Measurements from ENCODE around the gene RAVER2. TPM values are rescaled to one million over a fixed set of nuclear protein-coding genes. Genes with fewer than 3 reads are reported as not detected.

RAVER2 gene
- total and polyA plus RNA-seq, 2 experiments from 2014 or later = 7.8 to 24.6 TPM

GRCh38 chr1:64790832-64791487 lies 46.1 kb downstream of the RAVER2 start:
- no peak overlapping the region for H2AFZ ChIP-seq
- peaks cover 56% of the 10 kb centered on the region for H3K36me3 Mint-ChIP-seq (ENCODE audit: low read depth)

GRCh38 chr1:64798872-64799271 lies 54.0 kb downstream of the RAVER2 start:
- no peaks in the 10 kb centered on the region for H3K27me3 ChIP-seq (ENCODE audit: insufficient read depth)
- H3K4me2 ChIP-seq = no peak overlapping the region
- peaks cover 11% of the 10 kb centered on the region for H3K4me1 Mint-ChIP-seq
- H3K9me2 ChIP-seq (ENCODE audit: insufficient read depth) = 0 out of 2 replicates have a peak, but pooled peaks cover 4% of the 10 kb centered on the region
- H3F3A ChIP-seq (replicated peaks; ENCODE audit: low read depth) = no peaks in the 10 kb centered on the region
- peaks cover 8% of the 10 kb centered on the region; the same call in 1 of the 2 replicates for H3K4me1 ChIP-seq (ENCODE audit: insufficient read depth)
- H3K36me3 ChIP-seq (ENCODE audit: insufficient read depth) = no peaks in the 10 kb centered on the region
- H3K27ac Mint-ChIP-seq = no peak overlapping the region
- H4K20me1 ChIP-seq (replicated peaks; ENCODE audit: insufficient read depth) = no peaks in the 10 kb centered on the region; the same call in 1 of the 2 replicates
- H3K27me3 Mint-ChIP-seq (ENCODE audit: insufficient read depth, low read depth, poor library complexity) = no peaks in the 10 kb centered on the region
- H3K79me2 ChIP-seq (replicated peaks; ENCODE audit: insufficient read depth) = no peaks in the 10 kb centered on the region
- no peak overlapping the region for H3K4me3 ChIP-seq
- H3K9me3 Mint-ChIP-seq = no peaks in the 10 kb centered on the region; the same call in 2 of the 3 replicates
- no peak overlapping the region for H3K4me3 Mint-ChIP-seq
- H3K27ac ChIP-seq (ENCODE audit: low read depth) = no peak overlapping the region
- no peak for DNase-seq (ENCODE audit: low spot score)
- H3K36me3 Mint-ChIP-seq (ENCODE audit: low read depth) = peaks cover 1% of the 10 kb centered on the region; the same call in 2 of the 3 replicates
- no peak for ATAC-seq
- H2AFZ ChIP-seq = no peak overlapping the region
- TF ChIP-seq, protein P1, sequence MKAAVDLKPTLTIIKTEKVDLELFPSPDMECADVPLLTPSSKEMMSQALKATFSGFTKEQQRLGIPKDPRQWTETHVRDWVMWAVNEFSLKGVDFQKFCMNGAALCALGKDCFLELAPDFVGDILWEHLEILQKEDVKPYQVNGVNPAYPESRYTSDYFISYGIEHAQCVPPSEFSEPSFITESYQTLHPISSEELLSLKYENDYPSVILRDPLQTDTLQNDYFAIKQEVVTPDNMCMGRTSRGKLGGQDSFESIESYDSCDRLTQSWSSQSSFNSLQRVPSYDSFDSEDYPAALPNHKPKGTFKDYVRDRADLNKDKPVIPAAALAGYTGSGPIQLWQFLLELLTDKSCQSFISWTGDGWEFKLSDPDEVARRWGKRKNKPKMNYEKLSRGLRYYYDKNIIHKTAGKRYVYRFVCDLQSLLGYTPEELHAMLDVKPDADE (IDR thresholded peaks at IDR 0.05) = no peak
- TF ChIP-seq JUNB (IDR thresholded peaks at IDR 0.05; ENCODE audit: unreplicated experiment) = no peak
- TF ChIP-seq, protein P2, sequence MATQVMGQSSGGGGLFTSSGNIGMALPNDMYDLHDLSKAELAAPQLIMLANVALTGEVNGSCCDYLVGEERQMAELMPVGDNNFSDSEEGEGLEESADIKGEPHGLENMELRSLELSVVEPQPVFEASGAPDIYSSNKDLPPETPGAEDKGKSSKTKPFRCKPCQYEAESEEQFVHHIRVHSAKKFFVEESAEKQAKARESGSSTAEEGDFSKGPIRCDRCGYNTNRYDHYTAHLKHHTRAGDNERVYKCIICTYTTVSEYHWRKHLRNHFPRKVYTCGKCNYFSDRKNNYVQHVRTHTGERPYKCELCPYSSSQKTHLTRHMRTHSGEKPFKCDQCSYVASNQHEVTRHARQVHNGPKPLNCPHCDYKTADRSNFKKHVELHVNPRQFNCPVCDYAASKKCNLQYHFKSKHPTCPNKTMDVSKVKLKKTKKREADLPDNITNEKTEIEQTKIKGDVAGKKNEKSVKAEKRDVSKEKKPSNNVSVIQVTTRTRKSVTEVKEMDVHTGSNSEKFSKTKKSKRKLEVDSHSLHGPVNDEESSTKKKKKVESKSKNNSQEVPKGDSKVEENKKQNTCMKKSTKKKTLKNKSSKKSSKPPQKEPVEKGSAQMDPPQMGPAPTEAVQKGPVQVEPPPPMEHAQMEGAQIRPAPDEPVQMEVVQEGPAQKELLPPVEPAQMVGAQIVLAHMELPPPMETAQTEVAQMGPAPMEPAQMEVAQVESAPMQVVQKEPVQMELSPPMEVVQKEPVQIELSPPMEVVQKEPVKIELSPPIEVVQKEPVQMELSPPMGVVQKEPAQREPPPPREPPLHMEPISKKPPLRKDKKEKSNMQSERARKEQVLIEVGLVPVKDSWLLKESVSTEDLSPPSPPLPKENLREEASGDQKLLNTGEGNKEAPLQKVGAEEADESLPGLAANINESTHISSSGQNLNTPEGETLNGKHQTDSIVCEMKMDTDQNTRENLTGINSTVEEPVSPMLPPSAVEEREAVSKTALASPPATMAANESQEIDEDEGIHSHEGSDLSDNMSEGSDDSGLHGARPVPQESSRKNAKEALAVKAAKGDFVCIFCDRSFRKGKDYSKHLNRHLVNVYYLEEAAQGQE (IDR thresholded peaks at IDR 0.05; ENCODE audit: unreplicated experiment) = no peak
- TF ChIP-seq ZNF331 (CRISPR knock-in tag; IDR thresholded peaks at IDR 0.05; ENCODE audit: low read depth) = no peak
- TF ChIP-seq ZNF114 (CRISPR knock-in tag; IDR thresholded peaks at IDR 0.05) = no peak

More at GRCh38 chr1:64790832-64791487, 46.1 kb downstream of the RAVER2 start:
- no peaks in the 10 kb centered on the region for H3K27me3 Mint-ChIP-seq (ENCODE audit: insufficient read depth, low read depth, poor library complexity)
- Histone ChIP-seq H3K4me3 (no peak overlapping the region), H3K4me1 (ENCODE audit: insufficient read depth) (no peaks in the 10 kb centered on the region), H3F3A (replicated peaks; ENCODE audit: low read depth) (no peaks in the 10 kb centered on the region), H3K4me2 (no peak overlapping the region), H3K27me3 (ENCODE audit: insufficient read depth) (no peaks in the 10 kb centered on the region), H3K79me2 (replicated peaks; ENCODE audit: insufficient read depth) (no peaks in the 10 kb centered on the region), H4K20me1 (replicated peaks; ENCODE audit: insufficient read depth) (no peaks in the 10 kb centered on the region), H3K9me2 (ENCODE audit: insufficient read depth) (no peaks in the 10 kb centered on the region), H3K36me3 (ENCODE audit: insufficient read depth) (peaks cover 20% of the 10 kb centered on the region), H3K27ac (ENCODE audit: low read depth) (no peak overlapping the region)
- H3K27ac Mint-ChIP-seq = no peak overlapping the region
- H3K4me1 Mint-ChIP-seq = no peaks in the 10 kb centered on the region
- no peak for TF ChIP-seq JUNB (IDR thresholded peaks at IDR 0.05; ENCODE audit: unreplicated experiment)
- no peak for TF ChIP-seq EZH2phosphoT487 (IDR thresholded peaks at IDR 0.05; ENCODE audit: unreplicated experiment)
- no peak for TF ChIP-seq ZNF114 (CRISPR knock-in tag; IDR thresholded peaks at IDR 0.05)
- TF ChIP-seq POLR2AphosphoS5 (IDR thresholded peaks at IDR 0.05; ENCODE audit: low read depth) = no peak
- no peak for TF ChIP-seq ZNF331 (CRISPR knock-in tag; IDR thresholded peaks at IDR 0.05; ENCODE audit: low read depth)
- TF ChIP-seq CTCF (conservative IDR thresholded peaks at IDR 0.05; ENCODE audit: low read depth in 2 of 2) = no peak
- no peak for ATAC-seq
- H3K9me3 Mint-ChIP-seq = peaks cover 28% of the 10 kb centered on the region
- no peak for DNase-seq (ENCODE audit: low spot score)
- H3K4me3 Mint-ChIP-seq = no peak overlapping the region

Measured in GM23338 (cell line).